CD4-positive, alpha-beta T cell treated with Interferon gamma for 1 hour (primary cell): ENCODE data around the gene CPA4.

Source experiments
- DNase-seq: peaks from one replicate; pipeline ENCODE4 v3.0.0-alpha.2; 2020

CPA4 gene

DNA sequence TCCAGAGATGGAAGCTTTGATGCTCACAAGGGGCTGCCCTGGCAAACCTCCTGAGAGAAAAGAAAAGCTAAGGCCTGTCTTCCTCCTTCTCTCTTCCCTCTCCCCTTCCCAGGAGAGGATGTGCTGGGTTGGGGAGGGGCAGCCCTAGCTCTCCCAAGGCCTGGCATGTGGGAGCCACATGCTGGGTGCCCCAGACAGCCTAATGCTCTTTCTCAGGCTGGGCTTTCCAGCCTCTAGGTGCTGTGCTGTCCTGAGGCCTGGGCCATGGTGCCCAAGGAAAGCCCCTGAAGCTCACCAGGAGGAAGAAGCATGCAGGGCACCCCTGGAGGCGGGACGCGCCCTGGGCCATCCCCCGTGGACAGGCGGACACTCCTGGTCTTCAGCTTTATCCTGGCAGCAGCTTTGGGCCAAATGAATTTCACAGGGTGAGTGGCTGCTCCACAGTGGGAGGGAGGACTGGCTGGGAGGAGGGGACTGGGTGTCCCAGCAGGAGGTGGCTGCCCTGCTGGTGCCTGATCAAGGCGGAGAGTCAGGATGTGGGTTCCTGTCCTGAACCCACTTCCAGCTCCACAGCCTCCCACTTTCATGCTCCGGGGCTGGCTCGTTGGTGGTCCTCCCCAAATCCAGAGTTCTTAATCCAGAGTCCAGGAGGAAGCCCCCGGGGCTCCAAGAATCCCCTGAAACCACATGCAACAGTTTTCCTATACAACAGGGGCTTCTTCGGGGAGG, 53.4 kb downstream of the CPA4 start:
- DNase-seq, result no peak

DNA sequence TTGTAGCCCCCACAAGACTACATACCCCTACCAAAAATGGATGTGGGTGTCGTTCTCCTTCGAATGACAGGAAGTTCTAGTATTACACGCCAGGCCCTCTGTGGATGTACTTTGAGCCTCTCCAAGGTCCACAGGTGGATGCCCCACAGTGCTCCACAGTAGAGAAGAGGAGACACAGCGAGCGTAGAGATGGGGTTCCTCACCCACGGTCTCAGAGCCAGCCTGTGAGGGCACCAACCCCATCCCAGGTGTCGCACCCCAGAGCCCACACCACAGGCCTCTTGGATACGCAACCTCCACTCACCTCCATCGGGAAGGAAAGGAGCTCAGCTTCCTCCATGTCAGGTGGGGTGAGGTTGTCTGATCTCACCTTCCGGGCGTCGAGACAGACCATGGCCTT, 54.0 kb downstream of the CPA4 start:
- no peak for DNase-seq

DNA sequence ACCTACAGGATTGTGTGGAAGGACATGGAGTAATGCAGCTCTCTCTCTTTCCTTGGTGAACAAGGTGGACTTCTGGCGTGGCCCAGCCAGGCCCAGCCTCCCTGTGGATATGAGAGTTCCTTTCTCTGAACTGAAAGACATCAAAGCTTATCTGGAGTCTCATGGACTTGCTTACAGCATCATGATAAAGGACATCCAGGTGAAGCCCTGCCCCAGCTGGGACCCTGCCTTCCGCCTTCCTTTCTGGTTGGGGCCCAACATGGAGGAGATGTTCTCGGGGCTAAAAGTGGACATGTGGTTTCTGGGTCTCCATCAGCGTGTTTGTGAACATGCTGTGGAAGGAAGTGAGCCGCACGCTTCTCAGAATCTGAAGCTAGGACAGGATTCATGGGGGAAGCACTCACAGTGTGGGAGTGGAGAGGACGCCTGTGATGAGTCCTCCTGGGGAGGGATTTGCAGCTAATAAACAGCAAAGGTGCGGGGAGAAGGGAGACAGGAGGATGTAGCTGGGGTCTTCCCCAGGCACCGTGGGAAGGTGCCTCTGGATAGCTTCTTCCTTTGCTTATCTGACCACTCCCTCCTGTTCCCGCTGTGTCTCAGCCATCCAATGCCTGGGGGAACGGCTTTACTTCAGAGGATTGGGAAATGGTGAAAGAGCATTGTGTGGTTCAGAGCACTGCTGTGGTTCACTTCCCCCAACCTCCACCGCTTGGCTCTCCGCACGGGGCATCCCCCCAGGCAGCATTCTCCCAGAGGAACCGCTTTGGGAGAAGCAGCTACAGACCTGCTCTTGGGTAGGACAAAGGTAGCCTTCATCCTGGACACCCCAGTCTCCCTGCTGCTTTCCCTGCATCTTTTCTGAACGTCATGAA, 57.2 kb downstream of the CPA4 start:
- DNase-seq, result no peak

- DNase-seq, result no peak
Measured at GRCh38 chr7:130350945-130351790, 58.2 kb downstream of the CPA4 start.

DNA sequence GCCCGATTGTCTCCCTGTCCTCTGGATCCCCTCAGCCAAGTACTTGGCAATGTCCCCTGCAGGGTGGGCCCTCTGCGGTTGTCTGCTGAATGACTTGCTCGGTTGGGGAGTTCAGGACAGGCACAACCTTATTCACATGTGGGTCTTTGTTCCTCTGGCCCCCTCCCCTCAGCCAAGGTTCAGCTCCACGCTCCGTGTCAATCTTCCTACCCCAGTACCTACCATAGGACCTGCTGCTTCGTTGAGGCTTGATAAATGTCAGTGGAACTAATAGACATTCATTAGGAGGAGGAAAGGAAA, 58.8 kb downstream of the CPA4 start:
- DNase-seq, result no peak

DNA sequence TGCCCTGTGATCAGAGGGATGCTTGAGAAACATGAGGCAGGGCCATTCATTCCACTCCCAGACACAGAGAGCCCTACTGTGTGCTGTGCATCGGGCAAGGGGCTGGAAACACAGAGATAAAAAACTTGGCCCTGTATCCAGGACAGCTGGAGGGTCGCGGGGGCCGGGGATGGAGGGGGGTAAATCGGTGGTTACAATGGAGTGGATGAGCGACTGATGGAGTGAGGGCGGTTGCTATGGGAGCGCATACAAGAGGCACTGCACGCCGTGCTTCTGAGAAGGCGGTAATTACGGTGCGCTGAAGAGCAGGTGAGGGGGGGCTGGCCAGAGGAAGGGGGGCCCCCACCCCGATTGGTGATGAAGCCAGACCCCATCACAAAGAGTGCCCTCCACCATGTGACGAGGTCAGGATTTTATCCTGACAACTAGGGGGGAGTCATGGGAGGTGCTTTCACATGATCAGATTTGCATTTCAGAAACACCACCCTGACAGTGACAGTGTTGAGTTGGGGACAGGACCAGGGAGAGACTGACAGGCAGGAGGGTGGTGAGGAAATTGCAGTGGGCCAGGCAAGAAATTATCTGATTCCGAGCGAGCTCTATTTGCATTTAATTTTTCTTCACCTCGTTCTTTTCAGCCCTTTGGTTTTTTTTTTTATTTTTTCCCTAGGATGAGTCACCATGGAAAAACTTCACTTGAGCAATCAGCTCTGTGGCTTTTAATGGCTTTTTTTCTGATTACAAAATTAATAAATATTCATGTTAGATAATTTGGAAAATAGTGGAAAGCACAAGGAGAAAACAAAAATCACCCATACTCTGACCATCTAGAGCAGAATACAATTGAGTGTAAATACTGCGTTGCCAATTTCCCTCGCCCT, 59.5 kb downstream of the CPA4 start:
- no peak for DNase-seq

- no peak for DNase-seq
Measured at GRCh38 chr7:130353196-130353595, 60.2 kb downstream of the CPA4 start.

- no peak for DNase-seq
Measured at GRCh38 chr7:130356121-130356875, 63.3 kb downstream of the CPA4 start.

DNA sequence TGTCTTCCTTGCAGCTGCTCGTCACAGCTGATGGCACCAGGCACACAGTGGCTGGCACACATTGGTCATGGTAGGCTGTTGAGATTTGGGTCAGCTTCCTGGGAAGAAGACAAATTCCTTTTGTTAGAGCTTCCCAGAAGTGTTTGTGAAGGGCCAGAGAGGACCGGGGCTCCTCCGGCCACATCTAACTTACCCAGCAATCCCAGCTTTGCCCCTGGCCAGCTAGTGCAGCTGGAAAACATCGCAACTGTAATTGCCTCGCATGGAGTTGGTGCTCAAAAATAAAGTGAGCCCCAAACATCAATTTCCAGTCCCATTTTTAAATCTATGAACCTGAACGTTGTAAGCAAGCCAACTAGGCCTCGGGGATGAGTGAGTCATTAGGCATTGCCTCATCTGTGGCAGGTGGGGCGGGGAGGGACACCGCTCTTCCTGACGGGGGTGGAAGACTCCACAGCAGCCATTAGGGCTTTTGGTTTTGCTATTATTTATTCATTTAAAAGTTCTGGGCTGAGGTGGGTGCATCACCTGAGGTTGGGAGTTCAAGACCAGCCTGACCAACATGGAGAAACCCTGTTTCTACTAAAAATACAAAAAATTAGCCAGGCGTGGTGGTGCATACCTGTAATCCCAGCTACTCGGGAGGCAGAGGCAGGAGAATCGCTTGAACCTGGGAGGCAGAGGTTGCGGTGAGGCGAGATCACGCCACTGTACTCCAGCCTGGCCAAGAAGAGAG, 64.1 kb downstream of the CPA4 start:
- no peak for DNase-seq

GRCh38 chr7:130358471-130358870, 65.5 kb downstream of the CPA4 start:
- DNase-seq, result no peak

DNA sequence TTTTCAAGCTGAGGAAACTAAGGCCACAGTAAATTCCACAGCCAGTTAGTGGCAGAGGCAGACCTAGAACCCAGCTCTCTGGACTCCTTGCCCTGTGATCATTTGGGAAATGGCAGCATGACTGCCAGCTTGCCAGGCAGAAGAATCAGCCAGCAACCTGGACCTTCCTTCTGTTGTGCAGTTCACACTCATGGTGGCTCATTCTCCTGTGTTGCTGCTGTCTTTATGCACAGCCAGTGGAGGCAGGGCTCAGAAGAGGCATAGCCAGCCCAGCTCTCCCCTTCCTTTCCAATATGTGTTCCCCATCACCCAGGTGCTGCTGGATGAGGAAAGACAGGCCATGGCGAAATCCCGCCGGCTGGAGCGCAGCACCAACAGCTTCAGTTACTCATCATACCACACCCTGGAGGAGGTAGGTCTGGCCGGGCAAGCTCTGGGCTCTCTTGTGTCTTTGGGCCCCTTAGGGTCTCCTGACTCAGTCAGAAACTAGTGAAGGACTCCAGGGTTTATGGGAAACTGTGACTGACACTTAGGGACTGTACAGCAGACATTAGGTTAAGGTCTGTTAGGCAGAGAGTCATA, 66.4 kb downstream of the CPA4 start:
- no peak for DNase-seq

DNA sequence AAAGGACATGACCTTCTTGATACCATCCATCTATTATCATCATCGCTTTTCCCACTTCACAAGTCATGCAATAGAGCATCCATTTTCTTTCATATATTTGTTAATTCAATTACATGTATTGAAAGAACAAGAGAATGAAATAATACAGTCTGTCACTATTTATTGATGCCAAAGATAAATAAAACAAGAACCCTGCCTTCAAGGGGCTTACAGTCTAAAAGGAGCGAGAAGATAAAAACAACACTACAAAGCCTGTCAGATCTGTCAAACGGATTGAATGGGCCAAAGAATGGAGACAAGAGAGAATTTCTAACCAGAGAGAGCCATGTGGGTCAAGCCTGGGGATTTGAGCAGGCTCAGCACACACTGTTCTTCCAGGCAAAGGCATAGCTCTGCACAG, 67.6 kb downstream of the CPA4 start:
- no peak for DNase-seq

DNA sequence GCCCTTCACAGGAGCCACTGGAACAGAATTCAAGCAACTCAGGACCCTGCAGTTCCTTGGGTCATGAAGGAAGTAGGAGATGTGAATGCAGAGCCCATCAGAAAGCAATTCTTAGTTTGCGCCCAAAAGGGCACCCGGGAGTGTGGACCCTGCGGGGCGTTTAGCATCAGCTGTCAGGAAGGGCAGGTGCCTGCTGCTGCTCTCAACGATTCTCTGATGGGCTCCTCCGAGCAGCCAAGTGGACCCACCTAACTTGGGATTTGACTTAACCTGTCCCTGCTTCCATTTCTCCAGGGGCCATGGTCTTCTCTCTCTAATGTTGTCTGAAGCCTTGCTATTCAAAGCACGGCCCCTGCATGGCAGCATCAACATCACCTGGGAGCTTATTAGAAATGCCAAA, 68.7 kb downstream of the CPA4 start:
- no peak for DNase-seq

DNA sequence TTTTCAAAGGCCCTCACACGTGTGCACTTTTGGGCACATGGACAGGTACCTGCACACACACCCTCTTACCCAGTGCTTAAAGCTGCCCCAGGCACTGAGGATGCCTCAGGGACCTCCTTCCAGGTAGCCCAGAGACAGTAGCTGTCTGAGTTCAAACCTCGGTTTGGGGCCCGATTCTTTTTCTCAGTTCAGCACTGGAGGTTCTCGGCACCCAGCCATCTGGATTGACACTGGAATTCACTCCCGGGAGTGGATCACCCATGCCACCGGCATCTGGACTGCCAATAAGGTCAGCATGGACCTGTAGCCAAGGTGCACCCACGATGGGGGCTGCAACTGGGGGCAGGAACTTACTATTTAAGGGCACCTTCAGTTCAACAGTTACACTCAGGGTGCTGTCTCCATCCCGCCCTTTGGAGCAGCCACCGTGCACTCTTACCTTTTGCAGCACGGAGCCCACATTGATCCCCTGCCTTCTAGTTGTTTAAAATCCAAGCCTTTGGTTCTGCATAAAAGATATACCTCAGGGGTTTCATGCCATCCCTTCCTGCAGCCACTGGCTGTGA, 69.4 kb downstream of the CPA4 start:
- no peak for DNase-seq

GRCh38 chr7:130363026-130363847, 70.3 kb downstream of the CPA4 start:
- DNase-seq, result no peak

DNA sequence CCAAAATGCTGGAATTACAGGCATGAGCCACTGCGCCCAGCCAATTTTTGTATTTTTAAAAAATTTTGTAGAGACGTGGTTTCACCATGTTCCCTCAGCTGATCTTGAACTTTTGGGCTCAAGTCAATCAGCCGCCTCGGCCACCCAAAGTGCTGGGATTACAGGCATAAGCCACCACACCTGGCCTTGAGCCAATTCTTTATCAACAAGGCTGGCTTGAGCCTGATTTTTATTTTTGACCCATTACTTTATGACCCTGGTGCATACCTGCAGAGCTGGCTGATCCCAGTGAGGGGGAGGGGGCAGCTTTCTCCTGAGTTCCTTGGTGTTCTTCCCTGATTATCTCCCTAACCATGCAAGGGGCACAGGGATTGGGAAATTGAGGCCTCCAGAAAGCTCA, 71.5 kb downstream of the CPA4 start:
- no peak for DNase-seq

DNA sequence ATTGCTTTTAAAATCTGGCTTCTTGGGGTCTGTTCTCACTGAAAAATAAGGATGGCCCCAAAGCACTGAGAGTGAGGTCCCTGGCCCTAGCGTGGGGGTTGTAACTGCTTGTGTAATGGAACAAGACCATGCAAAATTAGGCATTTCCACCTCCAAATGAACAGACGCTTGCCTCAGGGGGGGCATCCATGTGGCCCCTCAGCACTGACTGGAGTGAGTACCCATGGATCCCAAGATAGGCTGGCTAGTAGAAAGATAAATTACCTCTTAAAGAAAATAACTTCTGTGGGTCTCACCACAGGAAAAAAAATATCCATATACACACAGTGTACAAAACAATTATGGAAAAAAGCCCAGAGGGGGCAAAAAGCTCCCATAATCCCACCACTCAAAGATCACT, 72.1 kb downstream of the CPA4 start:
- DNase-seq, result no peak

DNA sequence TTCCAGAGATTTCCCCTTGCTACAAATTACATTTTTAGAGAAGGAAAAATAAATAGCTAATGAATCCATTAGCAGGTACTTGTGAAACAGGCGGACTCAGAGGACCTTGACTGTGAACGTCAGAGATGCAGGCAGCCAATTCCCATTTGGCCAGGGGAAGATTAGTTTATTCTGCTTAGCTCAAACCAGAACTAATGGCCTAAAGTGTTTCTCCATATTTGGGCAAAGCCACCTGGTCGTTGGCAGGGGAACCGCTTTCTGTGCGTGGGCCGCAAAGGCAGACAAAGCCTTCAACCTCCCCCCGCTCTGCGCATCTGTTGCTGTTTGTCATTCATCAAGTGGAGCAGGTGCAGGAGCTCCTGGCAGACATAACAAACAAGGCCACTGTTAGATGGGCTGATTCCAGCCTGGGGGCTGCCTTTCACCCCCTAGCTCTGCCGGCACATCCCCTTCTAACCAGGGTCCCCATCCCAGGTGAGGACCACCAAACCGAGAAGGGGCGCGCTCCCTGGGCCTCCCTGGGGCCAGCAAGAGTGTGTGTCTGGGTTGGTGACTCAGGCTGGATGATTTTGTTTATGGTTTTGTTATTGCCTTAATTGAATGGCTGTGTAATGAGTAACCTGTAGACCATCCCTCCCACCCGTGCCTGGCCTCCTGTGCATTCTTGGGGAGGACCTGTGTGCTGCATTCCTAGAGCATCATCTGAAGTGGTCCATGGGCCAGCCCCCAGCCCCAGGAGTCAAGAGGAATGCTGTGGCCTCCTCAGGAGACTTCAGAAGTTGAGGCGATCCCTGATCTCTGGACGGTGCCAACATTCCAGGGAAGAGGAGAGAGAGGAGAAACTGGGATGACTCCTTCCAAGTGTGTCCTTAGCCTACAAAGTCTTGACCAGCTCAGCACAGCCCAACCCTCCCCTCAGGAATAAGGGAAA, 72.8 kb downstream of the CPA4 start:
- DNase-seq, result no peak
